Upper lobe of left lung (tissue), 6 donors: Measurements from ENCODE around the gene MED27. TPM values are rescaled to one million over a fixed set of nuclear protein-coding genes. Genes with fewer than 3 reads are reported as not detected.
A peak's percentile ranks its signal among the peaks of the same experiment; 100 is the strongest.
"Not testable (repeated sequence)": the region's sequence is repeated elsewhere in the genome, so short reads cannot be mapped to it uniquely, and the experiment has no call there.

Source experiments
- ATAC-seq, 2 donors: fragments of 200-7000 bp; cut with Tn5 transposase; one replicate each; pipeline ENCODE4 v1.9.1; 2022; ENCODE audit warnings: mild to moderate bottlenecking in 2 of 2, moderate library complexity in 2 of 2; ENCODE audit not compliant: low FRiP score in 2 of 2
- DNase-seq, 2 donors: peaks; one replicate each; pipeline ENCODE4 v3.0.0-alpha.2; 2019 to 2020
- H3K27ac ChIP-seq, 4 donors: fragments of 200-600 bp; sonication (generic); one replicate each; pipeline ENCODE4 v1.5.1; 2016 to 2019
- H3K27me3 ChIP-seq, 4 donors: fragments of 200-600 bp; sonication (generic); one replicate each; pipeline ENCODE4 v1.5.1; 2017 to 2019
- H3K36me3 ChIP-seq, 4 donors: fragments of 200-600 bp; sonication (generic); one replicate each; pipeline ENCODE4 v1.5.1; 2016 to 2019
- H3K4me1 ChIP-seq, 4 donors: fragments of 200-600 bp; sonication (generic); one replicate each; pipeline ENCODE4 v1.5.1; 2018 to 2019
- H3K4me3 ChIP-seq, 4 donors: fragments of 200-600 bp; sonication (generic); one replicate each; pipeline ENCODE4 v1.5.1; 2017 to 2019; ENCODE audit warnings: mild to moderate bottlenecking in 2 of 4, moderate library complexity in 1 of 4
- H3K9me3 ChIP-seq, 4 donors: fragments of 200-600 bp; sonication (generic); one replicate each; pipeline ENCODE4 v1.5.1; 2018 to 2019
- EP300 ChIP-seq, 4 donors: sonication (generic); formaldehyde crosslinking; IDR thresholded peaks; one replicate each; pipeline ENCODE4 v1.5.1; 2017; ENCODE audit warnings: antibody characterized with exemption in 4 of 4, control low read depth in 2 of 4
- POLR2A ChIP-seq, 4 donors: fragments of 450-650 bp; IDR thresholded peaks; one replicate each; pipeline ENCODE4 v1.5.1; 2016 to 2017; ENCODE audit warnings: antibody characterized with exemption in 4 of 4, mild to moderate bottlenecking in 2 of 4
- POLR2AphosphoS5 ChIP-seq, 2 donors: sonication (generic); formaldehyde crosslinking; IDR thresholded peaks; one replicate each; pipeline ENCODE4 v1.5.1; 2017; ENCODE audit warnings: antibody characterized with exemption in 2 of 2
- WGBS, 2 donors: methylation state at CpG; one replicate each; pipeline ENCODE4 v1.1.5; 2017 to 2018; 5-methylcytosine and 5-hydroxymethylcytosine counted together
- total RNA-seq, 6 donors: library from RNA; depleted of rRNA in 4 of 6; stranded (reverse); fragments of >200 nt in 4 of 6; gene quantifications; one replicate each; pipeline versions ENCODE4 v1.1.0 to v1.2.1, GENCODE V29; 2016 to 2021
- TF ChIP-seq, protein P1 (sequence below), 6 experiments: fragments of 450-650 bp in 4 of 6; fragments of 200-600 bp in 2 of 6; sonication (generic) in 2 of 6; IDR thresholded peaks; one replicate each; pipeline ENCODE4 v1.5.1; 2016 to 2019; ENCODE audit warnings: antibody characterized with exemption in 6 of 6
- donor health status: DM: no; HTN: no; CAD: no; lungs with moderate emphysema.
- donor health status: DM: no; HTN: yes; CAD: no; lungs with severe emphysema.

Gene MED27
- total RNA-seq, 6 donors from 2014 or later = 4.9 to 24.2 (median 17.1) TPM

DNA sequence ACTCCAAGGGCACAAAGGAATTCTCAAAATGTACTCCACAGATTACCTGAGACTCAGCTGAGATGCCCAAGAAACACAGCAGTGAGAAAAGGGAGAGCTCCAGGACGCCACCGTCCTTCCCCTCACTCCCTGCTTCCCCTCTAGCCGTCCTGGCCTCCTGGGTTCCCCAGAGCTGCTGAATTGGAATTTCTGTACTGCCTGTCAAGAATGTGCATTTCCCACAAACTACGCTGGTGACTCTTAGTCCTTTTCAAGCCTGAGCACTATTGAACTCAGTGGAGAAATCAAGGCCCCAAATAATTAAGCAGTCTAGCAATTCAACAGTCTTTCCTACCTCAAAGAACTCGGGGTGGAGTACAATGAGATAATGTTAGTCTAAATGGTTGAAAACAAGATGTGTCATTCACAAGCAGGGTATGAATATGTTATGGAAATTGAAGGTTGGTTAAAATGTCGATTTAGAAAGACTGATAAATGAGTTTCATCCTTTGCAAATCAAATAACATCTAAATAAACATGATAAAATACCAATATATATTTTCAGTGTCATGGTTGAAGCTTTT, 153.2 kb downstream of the MED27 start:
- ATAC-seq (no peak), DNase-seq (no peak)
- Histone ChIP-seq H3K36me3 (no peaks in the 10 kb centered on the region), H3K27me3 (no peaks in the 10 kb centered on the region), H3K4me1 (no peaks in the 10 kb centered on the region), H3K4me3 (no peak overlapping the region), H3K9me3 (no peaks in the 10 kb centered on the region), H3K27ac (no peak overlapping the region)
- WGBS, 2 donors = 93 to 95% methylated on average over 6 of the region's 6 CpGs
- TF ChIP-seq POLR2A (IDR thresholded peaks at IDR 0.05) (no peak), EP300 (IDR thresholded peaks at IDR 0.05) (no peak), POLR2AphosphoS5 (IDR thresholded peaks at IDR 0.05) (no peak)
- TF ChIP-seq, protein P1, sequence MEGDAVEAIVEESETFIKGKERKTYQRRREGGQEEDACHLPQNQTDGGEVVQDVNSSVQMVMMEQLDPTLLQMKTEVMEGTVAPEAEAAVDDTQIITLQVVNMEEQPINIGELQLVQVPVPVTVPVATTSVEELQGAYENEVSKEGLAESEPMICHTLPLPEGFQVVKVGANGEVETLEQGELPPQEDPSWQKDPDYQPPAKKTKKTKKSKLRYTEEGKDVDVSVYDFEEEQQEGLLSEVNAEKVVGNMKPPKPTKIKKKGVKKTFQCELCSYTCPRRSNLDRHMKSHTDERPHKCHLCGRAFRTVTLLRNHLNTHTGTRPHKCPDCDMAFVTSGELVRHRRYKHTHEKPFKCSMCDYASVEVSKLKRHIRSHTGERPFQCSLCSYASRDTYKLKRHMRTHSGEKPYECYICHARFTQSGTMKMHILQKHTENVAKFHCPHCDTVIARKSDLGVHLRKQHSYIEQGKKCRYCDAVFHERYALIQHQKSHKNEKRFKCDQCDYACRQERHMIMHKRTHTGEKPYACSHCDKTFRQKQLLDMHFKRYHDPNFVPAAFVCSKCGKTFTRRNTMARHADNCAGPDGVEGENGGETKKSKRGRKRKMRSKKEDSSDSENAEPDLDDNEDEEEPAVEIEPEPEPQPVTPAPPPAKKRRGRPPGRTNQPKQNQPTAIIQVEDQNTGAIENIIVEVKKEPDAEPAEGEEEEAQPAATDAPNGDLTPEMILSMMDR (IDR thresholded peaks at IDR 0.05) = no peak

DNA sequence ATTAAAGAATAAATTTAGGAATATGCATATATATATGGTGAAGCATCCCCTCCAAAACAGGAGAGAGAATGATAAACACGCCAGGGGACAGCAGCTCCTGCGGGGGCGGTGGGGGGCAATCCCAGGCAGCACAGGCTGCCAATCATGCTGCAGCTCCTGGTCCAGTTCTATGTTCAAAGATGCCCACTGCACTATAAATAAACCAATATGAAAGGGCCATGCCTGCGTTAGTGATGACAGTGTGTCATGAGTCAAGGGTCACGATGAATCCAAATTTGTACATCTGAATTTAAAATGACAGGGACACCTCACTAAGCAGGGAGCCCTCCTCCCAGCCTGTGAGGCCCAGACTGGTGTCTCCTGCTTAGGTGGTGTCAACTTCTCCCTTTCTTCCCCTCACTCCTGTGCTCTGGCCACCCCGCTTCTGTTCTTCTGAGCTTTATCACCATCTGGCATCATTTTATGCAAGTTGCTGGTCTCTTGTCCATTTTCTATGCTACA, 153.9 kb downstream of the MED27 start:
- 93 to 97% methylated on average over 6 of the region's 6 CpGs for WGBS, 2 donors
- TF ChIP-seq POLR2AphosphoS5 (IDR thresholded peaks at IDR 0.05) (no peak), POLR2A (IDR thresholded peaks at IDR 0.05) (no peak), EP300 (IDR thresholded peaks at IDR 0.05) (no peak)
- TF ChIP-seq, protein P1 (IDR thresholded peaks at IDR 0.05) = no peak
- no peak for ATAC-seq
- Histone ChIP-seq H3K4me3 (no peak overlapping the region), H3K36me3 (no peaks in the 10 kb centered on the region), H3K27ac (no peak overlapping the region), H3K9me3 (no peaks in the 10 kb centered on the region), H3K4me1 (no peaks in the 10 kb centered on the region), H3K27me3 (no peaks in the 10 kb centered on the region)
- peak in 1 of 2 donors; percentile 10 for DNase-seq

DNA sequence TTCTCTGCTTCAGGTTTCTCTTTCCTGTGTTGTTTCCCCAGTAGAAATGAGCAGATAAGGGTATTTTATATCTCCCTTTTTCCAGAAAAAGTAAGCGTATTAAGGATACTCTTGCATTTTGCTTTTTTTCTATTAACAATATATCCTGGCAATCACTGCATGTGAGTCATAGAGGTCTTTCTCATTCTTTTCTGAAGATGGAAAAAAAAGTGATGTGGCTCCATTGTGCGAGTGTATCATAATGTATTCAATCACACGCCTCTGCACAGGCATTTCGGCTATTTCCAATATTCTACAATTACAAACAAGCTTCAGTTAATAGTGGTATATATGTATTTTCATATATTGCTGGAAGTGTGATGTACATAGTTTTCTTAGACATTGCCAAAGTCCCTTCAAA, 155.9 kb downstream of the MED27 start:
- H3K36me3 ChIP-seq = no peaks in the 10 kb centered on the region
- no peaks in the 10 kb centered on the region for H3K4me1 ChIP-seq
- H3K27me3 ChIP-seq = no peaks in the 10 kb centered on the region
- H3K4me3 ChIP-seq = no peak overlapping the region
- H3K9me3 ChIP-seq = no peaks in the 10 kb centered on the region
- 97 to 99% methylated on average over 4 of the region's 4 CpGs for WGBS, 2 donors
- TF ChIP-seq, protein P1 (IDR thresholded peaks at IDR 0.05) = no peak
- no peak for TF ChIP-seq EP300 (IDR thresholded peaks at IDR 0.05)
- no peak for TF ChIP-seq POLR2A (IDR thresholded peaks at IDR 0.05)
- TF ChIP-seq POLR2AphosphoS5 (IDR thresholded peaks at IDR 0.05) = no peak
- ATAC-seq (no peak), DNase-seq (no peak)
- H3K27ac ChIP-seq = no peak overlapping the region

DNA sequence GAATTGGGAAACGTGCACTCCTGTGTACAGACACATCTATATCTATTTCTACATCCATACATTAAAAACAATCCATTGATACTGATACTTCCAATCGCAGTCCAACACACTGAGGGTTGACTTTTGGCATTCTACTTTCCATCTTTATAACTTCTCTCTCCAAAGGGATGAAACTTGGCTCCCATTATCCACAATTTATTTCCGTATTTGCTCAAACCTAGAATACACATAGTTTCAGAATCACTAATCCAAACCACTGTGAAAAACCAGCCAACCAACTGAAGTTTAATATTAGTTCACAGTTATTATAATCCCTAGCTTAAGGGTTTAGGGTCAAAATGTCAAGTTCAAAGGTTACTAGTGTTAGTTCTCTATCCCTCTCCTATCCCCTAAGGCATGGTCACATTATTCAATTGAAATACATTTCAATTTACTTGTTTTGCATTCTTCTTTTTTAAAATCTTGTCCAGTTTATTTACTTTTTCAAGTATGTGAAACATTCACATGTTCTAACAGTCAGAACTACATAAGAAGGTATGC, 156.5 kb downstream of the MED27 start:
- Histone ChIP-seq H3K9me3 (no peaks in the 10 kb centered on the region), H3K27me3 (no peaks in the 10 kb centered on the region), H3K4me1 (no peaks in the 10 kb centered on the region), H3K27ac (no peak overlapping the region), H3K4me3 (no peak overlapping the region), H3K36me3 (no peaks in the 10 kb centered on the region)
- TF ChIP-seq, protein P1 (IDR thresholded peaks at IDR 0.05) = no peak
- TF ChIP-seq POLR2AphosphoS5 (IDR thresholded peaks at IDR 0.05) = no peak
- TF ChIP-seq EP300 (IDR thresholded peaks at IDR 0.05) = no peak
- no peak for TF ChIP-seq POLR2A (IDR thresholded peaks at IDR 0.05)
- WGBS, 2 donors = 92 to 93% methylated on average over 3 of the region's 3 CpGs
- DNase-seq = no peak
- no peak for ATAC-seq

DNA sequence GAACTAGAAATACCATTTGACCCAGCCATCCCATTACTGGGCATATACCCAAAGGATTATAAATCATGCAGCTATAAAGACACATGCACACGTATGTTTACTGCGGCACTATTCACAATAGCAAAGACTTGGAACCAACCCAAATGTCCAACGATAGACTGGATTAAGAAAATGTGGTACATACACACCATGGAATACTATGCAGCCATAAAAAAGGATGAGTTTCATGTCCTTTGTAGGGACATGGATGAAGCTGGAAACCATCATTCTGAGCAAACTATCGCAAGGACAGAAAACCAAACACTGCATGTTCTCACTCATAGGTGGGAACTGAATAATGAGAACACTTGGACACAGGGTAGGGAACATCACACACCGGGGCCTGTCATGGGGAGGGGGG, 158.0 kb downstream of the MED27 start:
- not testable (repeated sequence) for ATAC-seq, H3K4me1 ChIP-seq, DNase-seq, H3K27ac ChIP-seq, H3K27me3 ChIP-seq, H3K9me3 ChIP-seq, H3K4me3 ChIP-seq, H3K36me3 ChIP-seq
- WGBS, 2 donors = 90 to 98% methylated on average over 5 of the region's 5 CpGs
